MCF 10A (cell line): ENCODE data around the gene SF1. TPM values are rescaled to one million over a fixed set of nuclear protein-coding genes. Genes with fewer than 3 reads are reported as not detected.

Source experiments
- BruUV-seq: library from RNA; stranded (reverse); fragments of 400-500 nt; replicated peaks from 2 replicates; lab custom pipeline; 2021; lab: Mats Ljungman, UMichigan
- CTCF ChIA-PET: fragments of 300-600 bp; sonication (Branson Sonifier 250); formaldehyde crosslinking; extraction: SDS; loops from one replicate; lab custom pipeline; 2021; ENCODE audit warnings: antibody characterized with exemption, inconsistent platforms; lab: Yijun Ruan, JAX
- POLR2A ChIA-PET: fragments of 300-600, 350-650 bp; sonication (Branson Sonifier 250); formaldehyde crosslinking; extraction: SDS; loops from one replicate; lab custom pipeline; 2020; ENCODE audit warnings: antibody characterized with exemption, inconsistent platforms; lab: Yijun Ruan, JAX
- DNase-seq: peaks from one replicate; pipeline ENCODE4 v3.0.0-alpha.2; 2018; ENCODE audit not compliant: unreplicated experiment
- H3K27ac Mint-ChIP-seq: one replicate; pipeline ENCODE4 v1.8.0; 2022; ENCODE audit warnings: mild to moderate bottlenecking, low read depth, mixed read lengths; ENCODE audit not compliant: unreplicated experiment
- H3K27me3 Mint-ChIP-seq: one replicate; pipeline ENCODE4 v1.8.0; 2022; ENCODE audit warnings: mixed read lengths; ENCODE audit not compliant: insufficient read depth, unreplicated experiment
- H3K36me3 Mint-ChIP-seq: one replicate; pipeline ENCODE4 v1.8.0; 2022; ENCODE audit warnings: mild to moderate bottlenecking, moderate library complexity, mixed read lengths; ENCODE audit not compliant: insufficient read depth, unreplicated experiment
- H3K4me1 Mint-ChIP-seq: one replicate; pipeline ENCODE4 v1.8.0; 2022; ENCODE audit warnings: mixed read lengths; ENCODE audit not compliant: insufficient read depth, unreplicated experiment
- H3K4me3 Mint-ChIP-seq: one replicate; pipeline ENCODE4 v1.8.0; 2022; ENCODE audit warnings: mild to moderate bottlenecking, moderate library complexity, mixed read lengths; ENCODE audit not compliant: unreplicated experiment
- H3K9me3 Mint-ChIP-seq: one replicate; pipeline ENCODE4 v1.8.0; 2022; ENCODE audit warnings: mixed read lengths; ENCODE audit not compliant: unreplicated experiment
- CTCF ChIP-seq: fragments of 200-600 bp; IDR thresholded peaks from one replicate; pipeline ENCODE4 v1.8.0; 2022; ENCODE audit warnings: antibody characterized with exemption, mild to moderate bottlenecking; ENCODE audit not compliant: unreplicated experiment
- intact Hi-C: fragments of 100-400 bp; cut with micrococcal nuclease; formaldehyde crosslinking; loops from 2 replicates; pipeline ENCODE4 v1.14.1; 2022
- total RNA-seq: library from RNA; stranded (reverse); gene quantifications from 2 replicates; pipeline ENCODE4 v1.2.3, GENCODE V29; 2022

The SF1 gene
- total RNA-seq, 1 experiment from 2014 or later: 503 TPM

- POLR2A ChIA-PET: interaction anchor here (6.8 kb wide), 1 partner anchor 9 kb away, joined by 86 read pairs; the partner anchor contains the start of gene SF1
- TF ChIP-seq CTCF: no peak
- CTCF ChIA-PET: interaction anchor here (0.7 kb wide), 1 partner anchor 11 kb away, joined by 3 read pairs; no protein-coding TSS in a partner anchor
- Mint-ChIP-seq H3K36me3 (peaks cover 84% of the 10 kb centered on the region), H3K27ac (no peak overlapping the region), H3K9me3 (no peaks in the 10 kb centered on the region), H3K27me3 (no peaks in the 10 kb centered on the region), H3K4me1 (peaks cover 7% of the 10 kb centered on the region), H3K4me3 (no peak overlapping the region)
- DNase-seq: no peak
- intact Hi-C loops: no loop called here
- no TSS peak for BruUV-seq
Observed at GRCh38 chr11:64765291-64765850, 13.0 kb downstream of the SF1 start.

- Mint-ChIP-seq H3K36me3 (peaks cover 77% of the 10 kb centered on the region), H3K27ac (no peak overlapping the region), H3K4me1 (peaks cover 7% of the 10 kb centered on the region), H3K4me3 (no peak overlapping the region), H3K9me3 (no peaks in the 10 kb centered on the region), H3K27me3 (no peaks in the 10 kb centered on the region)
- BruUV-seq: TSS peak; percentile 72
- ChIA-PET CTCF (interaction anchor here (0.7 kb wide), 1 partner anchor 10 kb away, joined by 3 read pairs; no protein-coding TSS in a partner anchor), POLR2A (interaction anchor here (6.8 kb wide), 1 partner anchor 10 kb away, joined by 86 read pairs; the partner anchor contains the start of gene SF1)
- TF ChIP-seq CTCF: no peak
- intact Hi-C loops: no loop called here
- DNase-seq: no peak
Observed at GRCh38 chr11:64764753-64765152, 13.6 kb downstream of the SF1 start.

DNA sequence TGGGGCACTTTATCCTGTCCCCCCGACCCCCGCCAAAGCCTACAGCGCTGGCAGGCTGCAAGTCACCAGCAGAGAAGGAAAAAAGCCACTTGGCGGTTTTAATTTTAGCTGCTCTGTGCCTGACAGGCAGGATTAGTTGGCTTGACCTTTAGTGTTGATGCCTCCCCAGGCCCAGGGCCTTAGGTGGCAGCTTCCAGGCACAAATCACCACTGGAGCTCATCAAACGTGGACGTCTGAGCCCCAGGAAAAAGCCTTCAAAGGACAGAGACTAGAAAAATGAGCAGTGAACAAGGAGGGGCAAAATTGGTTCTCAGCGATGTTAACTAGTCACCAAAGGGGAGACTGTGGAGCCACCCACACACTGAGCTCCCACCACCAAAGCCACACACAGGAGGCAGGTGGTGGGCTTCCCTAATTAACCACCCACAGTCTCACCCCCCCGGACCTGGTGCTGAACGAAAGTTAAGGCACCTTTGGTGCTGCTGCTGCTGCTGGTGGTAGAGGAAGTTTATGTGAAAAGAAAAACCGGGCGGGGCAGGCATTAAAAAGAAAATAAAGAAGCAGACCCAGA lies 14.2 kb downstream of the SF1 start:
- Mint-ChIP-seq H3K36me3 (peaks cover 71% of the 10 kb centered on the region), H3K4me3 (no peak overlapping the region), H3K4me1 (peaks cover 3% of the 10 kb centered on the region), H3K9me3 (no peaks in the 10 kb centered on the region), H3K27ac (no peak overlapping the region), H3K27me3 (no peaks in the 10 kb centered on the region)
- intact Hi-C loops: no loop called here
- DNase-seq: no peak
- TF ChIP-seq CTCF: no peak
- ChIA-PET CTCF (interaction anchor here (0.7 kb wide), 1 partner anchor 150 kb away, joined by 3 read pairs; no protein-coding TSS in a partner anchor), POLR2A (interaction anchor here (6.8 kb wide), 1 partner anchor 11 kb away, joined by 86 read pairs; the partner anchor contains the start of gene SF1)
- no TSS peak for BruUV-seq

DNA sequence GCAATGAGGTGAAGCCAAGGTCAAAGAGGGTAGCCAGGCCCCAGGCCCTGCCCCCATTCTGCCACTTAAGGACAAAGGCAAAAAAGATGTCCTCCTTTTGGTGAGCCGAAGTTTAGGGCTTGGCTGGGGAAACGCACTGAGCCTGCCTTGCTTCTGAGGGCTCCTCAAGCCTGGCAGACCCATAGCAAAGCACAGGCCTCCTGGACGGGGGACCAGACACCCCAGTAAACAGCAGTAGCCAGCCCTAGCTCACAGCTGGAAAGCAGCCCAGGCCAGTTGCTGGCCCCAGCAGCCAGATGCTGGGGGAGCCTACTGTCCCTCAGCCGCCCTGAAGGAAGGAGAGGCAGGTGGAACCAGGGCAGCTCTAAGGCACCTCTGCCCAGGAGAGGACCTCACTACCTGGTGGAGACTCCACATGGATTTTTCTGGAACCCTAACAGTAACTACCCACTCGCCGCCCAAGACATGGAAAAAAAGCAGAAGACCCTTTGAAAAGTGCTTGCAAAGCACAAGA lies 14.8 kb downstream of the SF1 start:
- POLR2A ChIA-PET: interaction anchor here (6.8 kb wide), 1 partner anchor 11 kb away, joined by 86 read pairs; the partner anchor contains the start of gene SF1
- Mint-ChIP-seq H3K9me3 (no peaks in the 10 kb centered on the region), H3K27me3 (no peaks in the 10 kb centered on the region), H3K27ac (no peak overlapping the region), H3K36me3 (peaks cover 66% of the 10 kb centered on the region), H3K4me3 (no peak overlapping the region), H3K4me1 (no peaks in the 10 kb centered on the region)
- TF ChIP-seq CTCF: no peak
- intact Hi-C loops: no loop called here
- no peak for DNase-seq
- CTCF ChIA-PET: interaction anchor here (0.7 kb wide), 2 partner anchors 21 to 151 kb away, joined by 3 read pairs; no protein-coding TSS in a partner anchor
- BruUV-seq: no TSS peak
